IPS-20b (cell line): Measurements from ENCODE around the gene CRB1.

ENCODE experiments used
- H3K27ac ChIP-seq: one replicate; pipeline ENCODE4 v1.5.1; 2013; ENCODE audit warnings: low read length
- H3K27me3 ChIP-seq: 2 replicates; pipeline ENCODE4 v1.6.1; 2013; ENCODE audit warnings: mild to moderate bottlenecking, low read length, inconsistent platforms; ENCODE audit not compliant: insufficient read depth
- H3K36me3 ChIP-seq: 2 replicates; pipeline ENCODE4 v1.6.1; 2013; ENCODE audit warnings: low read depth, mild to moderate bottlenecking, inconsistent platforms, low read length, moderate library complexity; ENCODE audit not compliant: insufficient read depth
- H3K4me1 ChIP-seq: 2 replicates; pipeline ENCODE4 v1.6.1; 2013; ENCODE audit warnings: mild to moderate bottlenecking, control low read depth, inconsistent platforms, low read length, moderate library complexity; ENCODE audit not compliant: insufficient read depth
- H3K4me3 ChIP-seq: 2 replicates; pipeline ENCODE4 v1.5.1; 2013; ENCODE audit warnings: mild to moderate bottlenecking, low read length, inconsistent platforms
- H3K9ac ChIP-seq: 2 replicates; pipeline ENCODE4 v1.6.1; 2013; ENCODE audit warnings: low read depth, mild to moderate bottlenecking, inconsistent platforms, low read length, moderate library complexity
- H3K9me3 ChIP-seq: 2 replicates; pipeline ENCODE4 v1.6.1; 2013; ENCODE audit warnings: mild to moderate bottlenecking, low read depth, low read length, inconsistent platforms; ENCODE audit not compliant: insufficient read depth

CRB1 gene

GRCh38 chr1:197254866-197255265 is 13.2 kb upstream of the CRB1 start:
- Histone ChIP-seq H3K9ac (no peak overlapping the region), H3K4me1 (peaks cover 5% of the 10 kb centered on the region; the same call in 1 of the 2 replicates), H3K27me3 (no peaks in the 10 kb centered on the region), H3K4me3 (no peak overlapping the region), H3K27ac (no peak overlapping the region), H3K36me3 (no peaks in the 10 kb centered on the region), H3K9me3 (no peaks in the 10 kb centered on the region)

- no peaks in the 10 kb centered on the region for H3K9me3 ChIP-seq
- H3K9ac ChIP-seq, result no peak overlapping the region
- H3K27me3 ChIP-seq, result no peaks in the 10 kb centered on the region
- H3K4me1 ChIP-seq, result no peaks in the 10 kb centered on the region
- H3K36me3 ChIP-seq, result no peaks in the 10 kb centered on the region
- no peak overlapping the region for H3K4me3 ChIP-seq
- H3K27ac ChIP-seq, result no peak overlapping the region
Measured at GRCh38 chr1:197264936-197265567, 3.0 kb upstream of the CRB1 start.

DNA sequence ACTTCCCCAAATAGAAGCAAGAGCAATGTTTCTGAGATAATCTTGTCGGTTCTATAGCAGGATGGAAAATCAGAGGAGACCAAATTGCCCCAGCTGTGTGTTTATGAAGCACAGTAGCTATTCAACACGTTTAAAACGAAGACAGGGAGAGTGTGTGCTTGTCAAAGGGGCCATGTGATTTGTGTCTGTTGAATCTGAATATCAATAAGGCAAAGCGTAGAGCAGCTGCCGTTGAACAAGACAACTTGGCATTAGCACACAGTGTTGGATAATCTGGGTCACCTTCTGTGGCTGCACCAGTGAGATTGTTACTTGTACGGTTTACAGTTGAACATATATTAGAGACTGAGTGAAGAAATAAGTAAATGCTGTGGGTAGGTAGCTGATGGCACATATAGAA is 1.0 kb downstream of the CRB1 start:
- Histone ChIP-seq H3K27ac (no peak overlapping the region), H3K4me3 (no peak overlapping the region), H3K36me3 (no peaks in the 10 kb centered on the region), H3K9ac (no peak overlapping the region), H3K4me1 (no peaks in the 10 kb centered on the region), H3K27me3 (no peaks in the 10 kb centered on the region), H3K9me3 (no peaks in the 10 kb centered on the region)

- Histone ChIP-seq H3K9ac (no peak overlapping the region), H3K4me3 (no peak overlapping the region), H3K4me1 (no peaks in the 10 kb centered on the region), H3K27ac (no peak overlapping the region), H3K27me3 (no peaks in the 10 kb centered on the region), H3K9me3 (no peaks in the 10 kb centered on the region), H3K36me3 (no peaks in the 10 kb centered on the region)
Measured at GRCh38 chr1:197272791-197273190, 4.7 kb downstream of the CRB1 start.

DNA sequence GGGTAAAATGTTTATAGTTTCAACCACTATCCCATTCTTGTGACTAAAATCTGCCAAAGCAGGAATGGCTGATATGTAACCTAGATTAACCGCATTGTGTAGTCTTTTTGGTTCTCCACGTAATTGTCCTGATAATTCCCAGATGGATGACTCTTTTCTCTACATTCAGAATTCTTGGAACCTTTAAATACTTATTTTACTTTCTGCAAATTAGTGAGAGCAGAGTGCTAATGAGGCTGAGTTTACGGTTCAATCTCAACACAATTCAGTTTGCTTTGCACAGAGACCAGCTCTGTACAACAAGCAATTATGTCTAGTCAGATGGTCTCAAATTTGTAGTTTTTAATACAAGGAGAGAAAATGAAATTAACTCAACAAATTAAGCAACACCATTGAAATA is 9.1 kb downstream of the CRB1 start:
- no peaks in the 10 kb centered on the region for H3K4me1 ChIP-seq
- H3K9me3 ChIP-seq, result no peaks in the 10 kb centered on the region
- H3K4me3 ChIP-seq, result no peak overlapping the region
- H3K27ac ChIP-seq, result no peak overlapping the region
- no peaks in the 10 kb centered on the region for H3K36me3 ChIP-seq
- H3K27me3 ChIP-seq, result no peaks in the 10 kb centered on the region
- H3K9ac ChIP-seq, result no peak overlapping the region

DNA sequence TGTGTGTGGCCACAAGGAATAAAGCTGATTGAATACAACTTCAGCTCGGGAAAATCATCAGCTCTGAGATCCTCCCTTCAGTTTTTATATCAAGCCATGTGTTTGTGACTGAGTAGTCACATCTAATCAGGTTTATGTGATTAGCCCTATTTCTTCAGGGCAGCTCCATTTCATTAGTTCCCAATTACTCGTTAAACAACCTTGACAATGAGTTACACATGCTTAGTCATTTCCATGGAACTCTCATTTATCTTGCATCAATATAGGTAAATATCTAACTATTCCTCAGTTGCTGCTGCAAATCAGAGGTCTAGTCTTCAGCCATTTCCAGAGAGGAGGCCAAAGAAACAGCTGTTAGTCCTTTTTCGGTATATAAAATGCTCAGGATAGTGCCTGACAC is 16.3 kb downstream of the CRB1 start:
- H3K27me3 ChIP-seq, result no peaks in the 10 kb centered on the region
- H3K9me3 ChIP-seq, result no peaks in the 10 kb centered on the region
- H3K27ac ChIP-seq, result no peak overlapping the region
- H3K36me3 ChIP-seq, result no peaks in the 10 kb centered on the region
- no peak overlapping the region for H3K4me3 ChIP-seq
- no peaks in the 10 kb centered on the region for H3K4me1 ChIP-seq
- H3K9ac ChIP-seq, result no peak overlapping the region

GRCh38 chr1:197284966-197285365 is 16.9 kb downstream of the CRB1 start:
- Histone ChIP-seq H3K27me3 (no peaks in the 10 kb centered on the region), H3K36me3 (no peaks in the 10 kb centered on the region), H3K9ac (no peak overlapping the region), H3K9me3 (no peaks in the 10 kb centered on the region), H3K27ac (no peak overlapping the region), H3K4me3 (no peak overlapping the region), H3K4me1 (no peaks in the 10 kb centered on the region)

DNA sequence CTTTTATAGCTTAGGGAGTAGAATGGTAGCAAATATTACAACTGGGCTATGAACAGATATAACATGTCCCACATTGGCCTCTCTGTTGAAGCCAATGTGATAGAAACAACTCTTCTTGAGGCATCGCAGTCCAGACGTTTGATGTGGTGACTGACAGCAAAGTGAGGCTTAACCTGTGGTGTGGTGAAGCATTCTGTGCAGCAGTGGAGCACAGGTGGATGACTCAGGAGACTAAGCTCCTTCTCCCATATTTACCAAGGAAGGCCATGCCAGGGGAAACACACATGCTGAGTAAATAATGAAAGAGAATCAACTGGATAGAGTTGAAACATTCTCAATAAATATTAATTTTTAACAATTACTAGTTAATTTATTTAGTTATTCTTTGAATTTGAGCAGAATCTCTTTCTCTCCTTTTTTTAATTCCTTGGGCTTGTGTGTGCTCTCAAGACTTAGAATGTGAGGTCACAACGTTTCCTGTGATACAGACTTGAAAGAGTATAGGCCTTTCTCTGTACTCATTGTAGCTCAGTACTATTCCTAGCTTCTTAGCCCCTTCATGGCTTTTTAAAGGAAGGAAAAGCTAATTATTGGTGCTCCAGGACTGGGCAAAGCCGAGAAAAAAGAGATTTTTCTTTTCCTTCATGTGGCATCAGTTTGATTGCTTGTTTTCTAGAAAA is 17.6 kb downstream of the CRB1 start:
- H3K27ac ChIP-seq, result no peak overlapping the region
- H3K4me1 ChIP-seq, result no peaks in the 10 kb centered on the region
- H3K36me3 ChIP-seq, result no peaks in the 10 kb centered on the region
- H3K9me3 ChIP-seq, result no peaks in the 10 kb centered on the region
- no peak overlapping the region for H3K9ac ChIP-seq
- no peaks in the 10 kb centered on the region for H3K27me3 ChIP-seq
- no peak overlapping the region for H3K4me3 ChIP-seq

DNA sequence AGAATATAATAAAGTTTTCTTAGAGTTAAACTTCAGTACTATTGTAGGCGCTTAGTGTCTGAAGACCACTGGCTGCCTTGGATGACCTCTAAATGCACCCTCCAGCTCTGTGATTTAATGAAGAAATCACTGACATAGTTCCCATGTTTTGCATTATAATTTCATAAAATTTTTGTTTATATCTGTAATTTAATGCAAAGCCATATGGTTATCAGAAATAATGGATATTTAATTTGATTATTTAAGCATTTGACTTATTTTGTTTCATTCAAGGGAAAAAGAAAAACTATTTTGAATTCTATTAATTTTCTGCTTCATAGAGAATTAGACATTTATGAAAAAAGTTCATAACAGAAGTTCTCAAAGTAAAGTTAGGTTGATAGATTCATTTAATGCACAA is 18.6 kb downstream of the CRB1 start:
- no peak overlapping the region for H3K4me3 ChIP-seq
- no peak overlapping the region for H3K27ac ChIP-seq
- H3K27me3 ChIP-seq, result no peaks in the 10 kb centered on the region
- H3K9me3 ChIP-seq, result no peaks in the 10 kb centered on the region
- no peak overlapping the region for H3K9ac ChIP-seq
- no peaks in the 10 kb centered on the region for H3K4me1 ChIP-seq
- no peaks in the 10 kb centered on the region for H3K36me3 ChIP-seq

DNA sequence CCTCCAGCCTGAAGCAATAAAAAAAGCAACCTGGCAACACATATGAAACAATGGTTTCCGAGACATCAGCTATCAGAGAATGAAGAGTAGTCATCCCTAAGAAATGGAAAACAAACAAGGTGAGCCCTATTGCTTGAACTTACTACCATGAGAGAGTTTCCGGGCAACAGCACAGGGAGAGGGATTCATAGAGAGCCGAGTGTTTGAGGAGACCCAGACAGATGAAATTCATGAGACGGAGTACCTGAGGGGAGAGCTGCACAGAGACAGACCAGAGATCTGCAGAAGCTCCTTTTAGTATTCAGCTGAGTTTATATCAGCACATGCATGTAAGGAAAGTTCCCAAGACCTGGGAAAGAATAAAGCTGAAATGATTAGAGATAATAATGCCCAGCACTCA is 19.8 kb downstream of the CRB1 start:
- Histone ChIP-seq H3K27ac (no peak overlapping the region), H3K9ac (no peak overlapping the region), H3K27me3 (no peaks in the 10 kb centered on the region), H3K36me3 (no peaks in the 10 kb centered on the region), H3K4me1 (no peaks in the 10 kb centered on the region), H3K4me3 (no peak overlapping the region), H3K9me3 (no peaks in the 10 kb centered on the region)

GRCh38 chr1:197302775-197303174 is 34.7 kb downstream of the CRB1 start:
- H3K36me3 ChIP-seq, result no peaks in the 10 kb centered on the region
- H3K9me3 ChIP-seq, result no peaks in the 10 kb centered on the region
- H3K4me3 ChIP-seq, result no peak overlapping the region
- no peak overlapping the region for H3K9ac ChIP-seq
- no peaks in the 10 kb centered on the region for H3K27me3 ChIP-seq
- no peak overlapping the region for H3K27ac ChIP-seq
- no peaks in the 10 kb centered on the region for H3K4me1 ChIP-seq

DNA sequence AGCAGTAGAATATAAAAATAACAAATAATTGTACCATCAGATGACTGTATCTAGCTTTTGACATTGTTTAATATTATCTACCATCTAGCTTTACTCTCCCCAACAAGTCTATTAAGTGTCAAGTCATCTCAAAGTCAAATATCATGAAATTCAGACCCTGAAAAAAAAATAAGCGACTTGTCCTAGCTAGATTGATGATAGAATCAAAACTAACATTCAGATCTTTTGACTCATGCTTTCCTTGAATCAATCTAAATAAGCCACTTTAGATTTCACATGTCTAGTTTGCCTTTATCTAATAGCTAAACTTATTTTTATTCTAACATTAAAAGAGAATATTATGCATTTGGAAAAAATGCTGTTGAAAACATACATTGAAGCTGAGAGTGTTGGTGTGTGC is 35.4 kb downstream of the CRB1 start:
- Histone ChIP-seq H3K27me3 (no peaks in the 10 kb centered on the region), H3K4me3 (no peak overlapping the region), H3K36me3 (no peaks in the 10 kb centered on the region), H3K27ac (no peak overlapping the region), H3K4me1 (no peaks in the 10 kb centered on the region), H3K9ac (no peak overlapping the region), H3K9me3 (no peaks in the 10 kb centered on the region)
